Mammary epithelial cell (primary cell): ENCODE data around the gene ITGA11.

ENCODE experiments used
- EZH2 ChIP-seq: IDR thresholded peaks from 2 replicates; pipeline ENCODE4 v1.6.1; 2012; ENCODE audit warnings: low read length, inconsistent platforms, borderline replicate concordance
- TF ChIP-seq, protein P1 (sequence below), 2 donors: IDR thresholded peaks in 1 of 2; conservative IDR thresholded peaks in 1 of 2; 2 replicates each; pipeline ENCODE4 v1.5.1; 2011 to 2012; ENCODE audit warnings: inconsistent platforms in 2 of 2, low read length in 2 of 2, mild to moderate bottlenecking in 2 of 2, control low read depth in 1 of 2, low read depth in 1 of 2; ENCODE audit not compliant: insufficient read depth in 1 of 2; ENCODE audit errors: extremely low read depth in 1 of 2

DNA sequence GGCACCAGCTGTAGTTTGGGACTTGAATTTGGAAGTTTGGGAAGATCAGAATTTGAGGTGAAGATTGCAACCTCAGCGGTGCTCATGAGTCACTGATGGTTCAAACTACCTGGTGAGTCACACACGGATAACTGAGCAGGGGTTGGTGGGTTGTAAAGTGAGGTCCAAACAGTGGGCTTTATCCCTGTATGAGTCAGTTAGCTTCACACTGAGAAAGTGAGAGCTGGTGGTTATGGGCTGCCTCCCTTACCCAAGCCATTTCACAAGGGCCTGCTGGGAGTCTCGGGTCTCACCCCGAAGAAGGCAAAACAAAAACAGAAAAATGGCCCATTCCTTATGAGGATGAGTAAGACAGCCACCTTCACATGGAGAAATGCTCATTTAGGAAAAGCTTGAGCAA is 77.0 kb downstream of the ITGA11 start:
- TF ChIP-seq, protein P1, sequence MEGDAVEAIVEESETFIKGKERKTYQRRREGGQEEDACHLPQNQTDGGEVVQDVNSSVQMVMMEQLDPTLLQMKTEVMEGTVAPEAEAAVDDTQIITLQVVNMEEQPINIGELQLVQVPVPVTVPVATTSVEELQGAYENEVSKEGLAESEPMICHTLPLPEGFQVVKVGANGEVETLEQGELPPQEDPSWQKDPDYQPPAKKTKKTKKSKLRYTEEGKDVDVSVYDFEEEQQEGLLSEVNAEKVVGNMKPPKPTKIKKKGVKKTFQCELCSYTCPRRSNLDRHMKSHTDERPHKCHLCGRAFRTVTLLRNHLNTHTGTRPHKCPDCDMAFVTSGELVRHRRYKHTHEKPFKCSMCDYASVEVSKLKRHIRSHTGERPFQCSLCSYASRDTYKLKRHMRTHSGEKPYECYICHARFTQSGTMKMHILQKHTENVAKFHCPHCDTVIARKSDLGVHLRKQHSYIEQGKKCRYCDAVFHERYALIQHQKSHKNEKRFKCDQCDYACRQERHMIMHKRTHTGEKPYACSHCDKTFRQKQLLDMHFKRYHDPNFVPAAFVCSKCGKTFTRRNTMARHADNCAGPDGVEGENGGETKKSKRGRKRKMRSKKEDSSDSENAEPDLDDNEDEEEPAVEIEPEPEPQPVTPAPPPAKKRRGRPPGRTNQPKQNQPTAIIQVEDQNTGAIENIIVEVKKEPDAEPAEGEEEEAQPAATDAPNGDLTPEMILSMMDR (conservative IDR thresholded peaks at IDR 0.05 in 1 of 2, IDR thresholded peaks at IDR 0.05 in 1 of 2; ENCODE audit: extremely low read depth in 1 of 2, insufficient read depth in 1 of 2, low read depth in 1 of 2, low read length in 2 of 2): no peak
- TF ChIP-seq EZH2: no peak
